SK-N-SH (cell line): ENCODE results near the gene KLHL40. TPM values are rescaled to one million over a fixed set of nuclear protein-coding genes. Genes with fewer than 3 reads are reported as not detected.

Experiments
- CTCF ChIA-PET: fragments of 300-600, 350-600 bp; formaldehyde crosslinking; extraction: SDS; loops from one replicate; lab custom pipeline; 2021; lab: Yijun Ruan, JAX
- POLR2A ChIA-PET: fragments of 350-600 bp; sonication (Branson Sonifier 250); formaldehyde crosslinking; extraction: SDS; loops from one replicate; lab custom pipeline; 2020; ENCODE audit warnings: antibody characterized with exemption, inconsistent platforms; lab: Yijun Ruan, JAX
- DNase-seq: peaks from one replicate; pipeline ENCODE4 v3.0.0; 2012
- H2AFZ ChIP-seq: fragments of 200-600 bp; sonication (generic); 2 replicates; pipeline ENCODE4 v1.8.1; 2016; ENCODE audit warnings: antibody characterized with exemption, mild to moderate bottlenecking, low read depth
- H3F3A ChIP-seq: fragments of 200-600 bp; sonication (generic); replicated peaks from 2 replicates; pipeline ENCODE3; 2016; ENCODE audit warnings: antibody characterized with exemption, mild to moderate bottlenecking; ENCODE audit not compliant: insufficient read depth
- H3K27ac ChIP-seq, 2 experiments: fragments of 200-500 bp in 1 of 2; fragments of 200-600 bp in 1 of 2; sonication (Bioruptor generic) in 1 of 2; sonication (generic), shearing (Covaris generic) in 1 of 2; 2 replicates each; pipeline versions ENCODE4 v1.5.1 to v1.6.1; 2014 to 2016; ENCODE audit warnings: low read depth in 2 of 2, inconsistent platforms in 1 of 2, low read length in 1 of 2, mild to moderate bottlenecking in 1 of 2, mixed read lengths in 1 of 2
- H3K27me3 ChIP-seq: fragments of 200-600 bp; sonication (generic), shearing (Covaris generic); 2 replicates; pipeline ENCODE4 v1.6.1; 2016; ENCODE audit warnings: mixed run types; ENCODE audit not compliant: insufficient read depth
- H3K36me3 ChIP-seq, 2 experiments: fragments of 200-500 bp in 1 of 2; fragments of 200-600 bp in 1 of 2; sonication (Bioruptor generic) in 1 of 2; sonication (generic) in 1 of 2; replicated peaks in 1 of 2; 2 replicates each; pipeline versions ENCODE3 to v1.5.1; 2014 to 2016; ENCODE audit warnings: low read length in 1 of 2, mild to moderate bottlenecking in 1 of 2; ENCODE audit not compliant: insufficient read depth in 2 of 2, control insufficient read depth in 1 of 2
- H3K4me1 ChIP-seq, 2 experiments: fragments of 200-500 bp in 1 of 2; fragments of 200-600 bp in 1 of 2; sonication (Bioruptor generic) in 1 of 2; sonication (generic), shearing (Covaris generic) in 1 of 2; 2 replicates each; pipeline versions ENCODE4 v1.5.1 to v1.6.1; 2014 to 2016; ENCODE audit warnings: low read depth in 1 of 2, low read length in 1 of 2, mixed run types in 1 of 2; ENCODE audit not compliant: insufficient read depth in 2 of 2, control insufficient read depth in 1 of 2
- H3K4me2 ChIP-seq: fragments of 200-600 bp; sonication (generic), shearing (Covaris generic); 2 replicates; pipeline ENCODE4 v1.6.1; 2017; ENCODE audit warnings: mixed run types
- H3K4me3 ChIP-seq, 2 experiments: fragments of 200-500 bp in 1 of 2; fragments of 200-600 bp in 1 of 2; sonication (Bioruptor generic) in 1 of 2; sonication (generic), shearing (Covaris generic) in 1 of 2; 2 replicates each; pipeline versions ENCODE4 v1.5.1 to v1.8.1; 2014 to 2016; ENCODE audit warnings: low read depth in 2 of 2, inconsistent platforms in 1 of 2, low read length in 1 of 2, mild to moderate bottlenecking in 1 of 2, mixed read lengths in 1 of 2, moderate library complexity in 1 of 2
- H3K79me2 ChIP-seq: fragments of 200-600 bp; sonication (generic); 2 replicates; pipeline ENCODE4 v1.8.1; 2017; ENCODE audit warnings: mild to moderate bottlenecking; ENCODE audit not compliant: insufficient read depth
- H3K9ac ChIP-seq: fragments of 200-600 bp; sonication (generic); 2 replicates; pipeline ENCODE4 v1.6.1; 2017; ENCODE audit warnings: mixed run types
- H3K9me2 ChIP-seq: fragments of 200-600 bp; sonication (generic); 2 replicates; pipeline ENCODE4 v1.6.1; 2017; ENCODE audit warnings: mixed run types
- H3K9me3 ChIP-seq: fragments of 200-600 bp; sonication (generic); 2 replicates; pipeline ENCODE4 v1.6.1; 2017; ENCODE audit warnings: mixed run types, mild to moderate bottlenecking, moderate library complexity
- H4K20me1 ChIP-seq: fragments of 200-600 bp; sonication (generic); 2 replicates; pipeline ENCODE4 v1.6.1; 2017; ENCODE audit warnings: mild to moderate bottlenecking, mixed run types; ENCODE audit not compliant: insufficient read depth
- GABPA ChIP-seq: IDR thresholded peaks from 2 replicates; pipeline ENCODE4 v1.4.0; 2012; ENCODE audit warnings: low read depth, mild to moderate bottlenecking
- IRF3 ChIP-seq: fragments of 150-350 bp; IDR thresholded peaks from 2 replicates; pipeline ENCODE4 v1.6.1; 2016; ENCODE audit warnings: mild to moderate bottlenecking, low read depth, low read length
- REST ChIP-seq: IDR thresholded peaks from 2 replicates; pipeline ENCODE4 v1.6.1; 2012; ENCODE audit warnings: mild to moderate bottlenecking, low read depth, low read length, moderate library complexity
- RFX5 ChIP-seq: IDR thresholded peaks from 2 replicates; pipeline ENCODE4 v1.6.1; 2012; ENCODE audit warnings: mild to moderate bottlenecking, improper control_type of control experiment, low read length
- SMC3 ChIP-seq: IDR thresholded peaks from 2 replicates; pipeline ENCODE4 v1.6.1; 2012; ENCODE audit warnings: low read depth, low read length, improper control_type of control experiment
- WGBS: methylation state at CpG from one replicate; pipeline ENCODE4 v1.1.6; 2017; ENCODE audit warnings: low lambda C conversion rate; 5-methylcytosine and 5-hydroxymethylcytosine counted together
- polyA plus RNA-seq, 3 experiments: library from polyadenylated mRNA; depleted of rRNA; stranded (reverse); fragments of >200 nt; gene quantifications; 2 replicates each; pipeline ENCODE4 v1.2.3, GENCODE V29; 2012
- TF ChIP-seq, protein P1 (sequence below): IDR thresholded peaks from 2 replicates; pipeline ENCODE4; 2012

Gene KLHL40
- polyA plus RNA-seq, 1 of the 3 experiments (the other 2 are of a cell fraction): not detected

DNA sequence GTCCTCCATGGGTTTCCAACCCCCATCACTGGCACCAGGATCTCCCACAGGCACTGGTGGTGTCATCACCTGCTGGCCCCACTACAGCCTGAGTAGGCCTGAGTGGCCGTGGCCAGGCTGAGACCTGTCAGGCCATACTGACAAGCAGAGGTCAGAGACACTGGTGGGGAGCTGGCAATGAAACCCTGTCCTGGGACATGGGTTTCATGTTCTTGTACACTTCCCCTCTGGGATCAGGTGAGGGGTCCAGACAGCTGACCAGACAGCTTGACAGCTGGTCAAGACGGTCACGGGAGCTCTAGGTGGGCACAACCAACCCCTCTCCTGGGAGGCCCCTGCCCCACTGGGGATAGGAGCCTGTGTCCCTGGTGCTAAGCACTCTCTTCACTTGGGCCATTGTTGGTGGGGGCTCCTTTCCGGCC lies 18.7 kb upstream of the KLHL40 start:
- no peaks in the 10 kb centered on the region for H4K20me1 ChIP-seq
- WGBS: 92% methylated on average over 2 of the region's 4 CpGs
- H3K27me3 ChIP-seq: no peaks in the 10 kb centered on the region

GRCh38 chr3:42667096-42667522 lies 18.2 kb upstream of the KLHL40 start:
- Histone ChIP-seq H3K27me3 (no peaks in the 10 kb centered on the region), H3K79me2 (no peaks in the 10 kb centered on the region), H3K4me2 (no peak overlapping the region), H3K4me1 (peaks cover 0 to 14% of the 10 kb centered on the region in 2 experiments; a peak in 1 of 4 replicates), H4K20me1 (no peaks in the 10 kb centered on the region), H3K9me2 (no peaks in the 10 kb centered on the region), H3K36me3 (peaks cover 0 to 4% of the 10 kb centered on the region in 2 experiments), H3K27ac (no peak overlapping the region), H2AFZ (no peak overlapping the region), H3K9ac (no peak overlapping the region), H3F3A (no peaks in the 10 kb centered on the region), H3K4me3 (no peak overlapping the region), H3K9me3 (no peaks in the 10 kb centered on the region)
- no peak for TF ChIP-seq REST
- no peak for TF ChIP-seq SMC3
- TF ChIP-seq RFX5: no peak
- WGBS: 73% methylated on average over 7 of the region's 7 CpGs
- ChIA-PET POLR2A (no interaction called here), CTCF (no interaction called here)
- DNase-seq: peak; percentile 20

More for the DNA sequence above, 18.7 kb upstream of the KLHL40 start:
- H2AFZ ChIP-seq: no peak overlapping the region
- no peaks in the 10 kb centered on the region for H3K9me3 ChIP-seq
- H3K4me1 ChIP-seq: peaks cover 0 to 14% of the 10 kb centered on the region in 2 experiments; a peak in 1 of 4 replicates
- H3K79me2 ChIP-seq: no peaks in the 10 kb centered on the region
- H3K9ac ChIP-seq: no peak overlapping the region
- TF ChIP-seq IRF3: no peak
- TF ChIP-seq, protein P1, sequence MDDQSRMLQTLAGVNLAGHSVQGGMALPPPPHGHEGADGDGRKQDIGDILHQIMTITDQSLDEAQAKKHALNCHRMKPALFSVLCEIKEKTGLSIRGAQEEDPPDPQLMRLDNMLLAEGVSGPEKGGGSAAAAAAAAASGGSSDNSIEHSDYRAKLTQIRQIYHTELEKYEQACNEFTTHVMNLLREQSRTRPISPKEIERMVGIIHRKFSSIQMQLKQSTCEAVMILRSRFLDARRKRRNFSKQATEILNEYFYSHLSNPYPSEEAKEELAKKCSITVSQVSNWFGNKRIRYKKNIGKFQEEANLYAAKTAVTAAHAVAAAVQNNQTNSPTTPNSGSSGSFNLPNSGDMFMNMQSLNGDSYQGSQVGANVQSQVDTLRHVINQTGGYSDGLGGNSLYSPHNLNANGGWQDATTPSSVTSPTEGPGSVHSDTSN: peak; percentile 5; the same call in 1 of the 2 replicates
- no peak for TF ChIP-seq GABPA
- no peaks in the 10 kb centered on the region for H3F3A ChIP-seq
- H3K36me3 ChIP-seq: peaks cover 0 to 6% of the 10 kb centered on the region in 2 experiments
- ChIA-PET POLR2A (no interaction called here), CTCF (interaction anchor here (1.2 to 1.6 kb wide), 2 partner anchors 77 to 113 kb away, joined by 3 to 4 read pairs; no protein-coding TSS in a partner anchor)
- no peak overlapping the region for H3K27ac ChIP-seq
- H3K9me2 ChIP-seq: no peaks in the 10 kb centered on the region
- no peak overlapping the region for H3K4me2 ChIP-seq
- H3K4me3 ChIP-seq: no peak overlapping the region
- DNase-seq: peak; percentile 20
